HG02885 (cell line): ENCODE measurements around the gene PLAC1.

Source experiments
- ATAC-seq: cut with Tn5 transposase; IDR thresholded peaks from one replicate; pipeline ENCODE4 v1.9.1; 2021; ENCODE audit warnings: mild to moderate bottlenecking; ENCODE audit not compliant: unreplicated experiment, poor library complexity

PLAC1 gene

DNA sequence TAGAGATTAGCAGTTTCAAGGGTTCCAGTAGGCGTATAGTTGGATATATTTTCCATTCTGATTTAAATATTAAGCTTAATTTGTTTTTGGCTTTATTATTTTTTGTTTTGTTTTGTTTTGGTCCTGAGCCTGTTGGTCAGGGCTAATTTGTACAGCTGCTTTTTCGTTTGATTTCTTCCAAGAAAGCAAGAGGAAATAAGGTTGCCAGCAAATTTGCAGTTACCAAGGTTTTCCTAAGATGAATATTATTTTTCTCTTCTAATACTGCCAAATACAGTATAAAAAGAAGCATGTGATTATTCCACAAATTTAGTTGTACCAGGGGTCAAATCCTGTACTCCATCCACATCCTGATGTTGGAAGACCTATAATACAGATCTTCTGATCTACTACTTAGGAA lies 24.9 kb downstream of the PLAC1 start:
- no peak for ATAC-seq

DNA sequence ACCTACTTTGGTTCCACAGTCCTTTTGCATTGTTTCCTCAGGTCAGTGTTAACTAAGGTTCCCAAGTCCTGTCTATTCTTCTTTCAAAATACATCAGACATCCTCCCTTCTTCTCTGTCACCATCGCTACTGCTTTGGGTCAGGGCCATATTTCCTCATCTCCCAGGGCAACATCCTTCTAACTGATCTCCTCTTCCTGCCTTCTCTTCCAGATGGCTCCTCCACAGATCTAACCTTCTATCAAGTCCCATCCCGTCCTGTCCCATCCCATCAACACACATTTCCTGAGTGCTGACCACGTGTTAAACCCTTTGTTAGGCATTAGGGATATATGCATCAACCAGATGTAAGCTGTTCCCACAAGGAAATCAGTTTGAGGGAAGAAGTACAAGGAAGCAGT lies 25.9 kb downstream of the PLAC1 start:
- no peak for ATAC-seq

DNA sequence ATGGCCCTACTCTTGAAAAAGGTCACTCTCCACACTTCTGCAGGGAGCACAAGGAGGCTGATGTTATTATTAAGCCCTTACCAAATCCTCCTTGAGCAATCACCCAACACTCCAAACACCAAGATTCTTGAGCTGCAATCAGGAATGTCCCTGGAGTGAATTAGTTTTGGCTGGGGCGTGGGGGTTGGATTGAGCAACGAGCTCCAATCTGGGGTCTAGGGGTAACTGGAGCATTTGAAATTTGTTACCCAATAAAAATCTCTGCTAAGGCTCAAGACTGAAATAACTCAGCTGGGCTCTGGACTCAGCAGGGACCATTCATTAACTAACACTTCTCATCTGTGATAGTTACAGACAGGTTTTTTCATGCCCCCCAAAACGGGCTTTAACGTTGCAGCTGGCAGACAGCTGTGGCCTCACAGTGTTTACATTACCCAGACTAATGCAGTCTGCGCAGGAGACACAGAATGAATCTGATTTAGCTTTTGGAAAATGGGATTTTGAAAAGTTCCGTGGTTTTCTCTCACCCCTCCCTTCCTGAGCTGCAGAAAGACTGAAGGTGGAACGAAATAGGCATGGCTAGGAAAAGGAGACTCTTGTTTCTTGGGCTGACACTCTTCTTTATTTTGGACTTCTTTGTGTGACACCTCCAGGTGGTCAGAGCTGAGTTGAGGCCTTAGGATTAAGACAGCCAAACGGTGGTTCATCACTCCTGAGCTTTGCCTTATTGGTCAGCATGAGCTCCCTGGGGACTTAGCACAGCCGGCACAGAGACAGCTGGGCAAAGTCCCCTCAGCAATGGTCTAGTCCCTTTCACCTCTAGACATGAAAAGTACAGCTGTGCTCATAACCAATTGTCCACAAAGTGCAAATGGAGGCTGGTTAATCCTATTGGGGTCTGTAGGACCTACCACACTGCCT lies 26.6 kb downstream of the PLAC1 start:
- no peak for ATAC-seq

DNA sequence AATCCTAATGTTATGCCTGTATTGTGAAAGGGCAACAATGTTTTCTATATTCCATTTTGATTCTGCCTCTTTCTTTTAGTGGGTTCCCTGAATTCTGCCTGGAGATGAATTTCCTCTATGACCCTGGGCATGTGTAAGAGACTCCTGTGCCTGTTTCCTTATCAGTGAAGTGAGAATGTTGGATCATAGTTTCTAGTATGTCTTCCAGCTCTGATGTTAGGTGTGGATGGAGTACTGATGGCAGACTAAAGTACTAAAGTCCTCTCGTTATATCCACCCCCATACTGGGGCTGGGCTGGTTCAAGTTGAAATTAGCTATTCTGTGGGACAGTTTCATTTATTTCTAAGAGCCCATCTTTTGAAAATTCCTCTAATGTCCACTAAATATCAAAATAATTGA lies 29.6 kb downstream of the PLAC1 start:
- no peak for ATAC-seq

DNA sequence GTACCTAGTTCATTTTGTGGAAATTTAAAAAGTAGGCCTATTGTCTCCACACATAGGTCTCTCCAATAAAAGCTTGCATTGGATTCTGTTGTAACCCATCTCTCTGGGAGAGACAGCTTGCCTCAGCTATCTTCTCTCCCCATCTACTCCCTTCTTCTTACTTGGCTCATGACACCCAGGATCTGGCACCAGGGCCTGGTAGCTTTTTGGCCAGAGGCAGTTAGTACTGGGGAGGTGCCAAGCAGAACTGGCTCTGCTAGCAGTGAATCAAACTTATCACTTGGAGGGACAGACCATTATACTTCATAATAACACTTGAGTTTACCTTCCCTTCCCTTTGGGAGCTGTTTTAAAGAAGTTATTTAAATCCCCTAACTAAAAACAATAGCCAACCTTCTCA lies 31.8 kb downstream of the PLAC1 start:
- no peak for ATAC-seq

DNA sequence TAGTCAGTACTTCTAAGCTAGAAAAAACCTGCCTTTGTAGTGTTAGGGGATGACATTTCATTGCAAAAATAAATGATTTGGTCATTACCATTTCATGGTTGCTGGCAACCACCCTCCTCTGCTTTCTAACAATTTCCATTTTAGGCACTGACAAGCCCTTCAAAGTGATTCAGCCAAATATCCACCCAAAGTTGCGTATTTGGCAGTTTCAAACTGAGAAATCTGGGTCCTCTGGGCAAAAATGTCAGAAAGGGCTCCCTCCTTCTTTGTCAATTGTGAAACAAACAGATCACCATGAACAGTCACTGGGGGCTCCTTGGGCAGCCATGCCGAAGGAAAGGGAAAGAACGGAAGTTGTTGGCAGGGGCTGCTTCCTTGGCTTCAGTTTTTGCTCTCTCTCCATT lies 33.0 kb downstream of the PLAC1 start:
- no peak for ATAC-seq

DNA sequence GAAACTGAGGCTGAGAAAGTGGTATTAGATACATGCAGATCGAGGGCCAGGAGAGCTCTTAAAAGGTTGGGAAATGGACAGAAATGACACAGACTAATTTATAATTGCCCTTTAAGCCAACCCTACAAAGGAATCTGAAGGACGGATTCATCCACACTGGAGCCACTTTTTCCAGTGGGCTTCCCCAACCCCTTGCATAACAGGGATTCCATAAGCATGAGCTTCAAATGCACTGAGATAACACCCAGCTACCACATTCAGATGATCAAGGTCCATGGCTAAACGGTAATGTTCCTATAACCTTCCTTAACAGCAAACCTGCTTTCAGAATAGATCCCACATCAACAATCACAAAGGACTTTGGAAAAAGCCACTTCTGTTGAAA lies 34.2 kb downstream of the PLAC1 start:
- no peak for ATAC-seq

DNA sequence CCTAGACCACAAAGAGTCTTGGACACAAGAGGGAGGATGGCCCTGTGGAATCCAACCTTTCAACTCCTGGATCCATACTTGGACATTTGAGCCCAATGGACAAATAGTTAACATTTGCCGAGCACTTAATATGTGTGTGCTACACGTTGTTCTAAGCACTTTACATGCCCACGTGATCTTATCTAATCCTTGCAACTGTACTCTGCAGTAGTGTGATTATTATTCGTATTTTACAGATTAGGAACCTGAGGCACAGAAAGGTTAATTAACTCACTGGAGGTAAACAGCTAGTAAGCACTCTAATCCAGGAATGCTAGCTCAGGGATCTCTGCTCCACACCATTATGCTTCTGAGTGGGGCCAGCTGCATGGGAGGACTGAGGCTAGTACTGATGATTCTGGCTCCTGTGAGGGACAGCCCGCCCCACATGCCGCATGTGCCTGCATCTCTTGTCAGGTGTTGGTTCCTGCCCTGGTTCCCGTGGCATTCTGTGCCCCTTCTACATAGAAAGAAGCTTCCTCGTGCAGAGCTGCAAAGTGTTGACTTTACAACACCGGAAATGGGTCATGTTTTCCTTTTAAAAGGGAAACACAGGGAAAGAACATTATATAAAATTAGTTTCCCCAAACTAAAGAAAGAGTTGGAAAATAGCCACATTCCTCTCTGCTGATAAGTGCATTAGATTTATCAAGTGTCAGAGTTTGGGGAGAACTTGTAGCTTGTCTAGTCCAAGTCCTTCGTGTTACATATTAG lies 34.8 kb downstream of the PLAC1 start:
- no peak for ATAC-seq

DNA sequence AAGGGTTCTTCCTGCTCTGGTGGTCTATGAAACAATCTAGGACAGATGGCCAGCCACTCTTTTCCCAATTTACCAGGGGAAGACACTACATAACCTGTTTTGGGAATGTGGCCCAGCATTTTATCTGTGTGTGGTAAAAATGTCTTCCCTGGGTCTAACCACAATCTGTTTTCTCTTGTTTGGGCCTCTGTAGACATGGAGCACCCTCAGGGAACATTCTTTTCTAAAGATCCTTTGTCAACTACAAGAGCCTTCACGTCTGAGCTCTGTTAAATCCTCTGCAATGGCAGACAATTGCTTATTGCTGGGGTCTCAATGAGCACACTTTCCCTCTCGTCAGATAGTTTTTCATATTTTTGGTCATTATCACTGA lies 35.5 kb downstream of the PLAC1 start:
- ATAC-seq: no peak

DNA sequence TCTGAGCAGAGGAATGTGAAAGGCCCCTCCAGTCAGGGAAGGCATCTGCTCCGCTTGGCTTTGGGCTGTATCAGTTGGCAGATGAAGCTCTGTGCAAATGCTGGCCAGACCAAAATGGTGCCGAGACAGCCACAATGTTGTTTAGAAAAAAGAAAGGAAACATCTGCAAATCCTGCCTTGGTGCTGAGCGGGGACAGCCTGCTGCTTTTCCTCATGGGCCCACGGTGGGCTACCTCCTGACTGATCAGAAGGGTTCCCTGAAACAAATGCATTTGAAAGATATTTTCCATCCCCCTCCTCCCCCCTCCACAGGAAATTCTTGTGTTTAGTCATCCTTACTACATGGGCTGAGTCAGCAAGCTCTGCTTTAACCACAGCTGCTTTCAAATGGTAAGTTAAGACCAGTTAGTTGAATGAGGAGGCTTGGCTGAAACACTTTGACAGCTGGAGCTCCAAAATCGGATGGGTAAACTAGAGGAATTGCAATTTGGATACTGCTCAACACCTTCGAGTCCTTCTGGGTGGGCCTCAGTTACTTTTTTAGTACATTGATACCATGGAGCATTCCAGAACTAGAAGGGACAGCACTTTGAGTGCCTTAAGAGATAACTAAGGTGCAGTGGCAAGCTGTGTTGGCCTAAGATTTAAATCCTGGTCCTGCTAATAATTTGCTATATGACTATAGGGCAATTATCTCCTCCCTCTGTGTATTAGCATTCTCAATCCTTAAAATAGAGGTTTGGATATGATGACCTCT lies 36.0 kb downstream of the PLAC1 start:
- ATAC-seq: peak; percentile 94

DNA sequence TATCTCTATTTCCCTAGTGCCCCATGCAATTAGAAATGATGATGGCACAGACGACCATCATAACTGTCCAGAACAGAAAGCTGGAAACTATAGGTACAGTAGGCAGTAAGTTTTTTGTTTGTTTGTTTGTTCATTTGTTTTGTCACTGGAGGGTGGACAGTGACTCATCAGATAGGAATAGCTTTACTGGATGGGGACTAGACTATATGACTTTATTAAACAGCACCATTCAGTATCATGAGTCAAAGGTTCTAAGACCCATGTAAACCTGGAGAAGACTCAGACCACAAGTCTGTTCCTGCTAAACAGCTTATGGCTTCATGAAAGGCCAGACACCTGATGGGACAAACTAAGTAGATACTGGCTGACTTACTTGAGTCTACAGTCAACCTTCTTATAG lies 38.4 kb downstream of the PLAC1 start:
- ATAC-seq: no peak

DNA sequence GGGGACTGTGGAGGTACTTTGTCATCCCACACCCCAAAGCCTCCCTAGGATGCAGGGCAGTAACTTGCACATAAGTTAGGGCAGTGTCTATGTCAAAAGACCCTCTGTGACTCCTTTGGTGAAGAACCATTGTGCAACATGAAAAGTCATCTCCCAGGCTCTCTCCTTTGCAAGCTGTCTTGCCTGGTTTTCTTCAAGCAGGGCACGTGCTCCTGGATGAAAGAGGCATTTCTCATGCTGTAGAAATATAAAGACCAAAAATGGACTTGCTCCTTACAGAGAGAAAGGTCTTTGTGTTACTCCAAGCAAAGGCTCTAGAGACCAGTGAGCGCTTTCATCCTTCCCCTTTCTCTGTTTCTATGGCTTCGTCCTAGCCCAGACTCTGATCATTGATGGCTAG lies 44.9 kb downstream of the PLAC1 start:
- ATAC-seq: no peak

DNA sequence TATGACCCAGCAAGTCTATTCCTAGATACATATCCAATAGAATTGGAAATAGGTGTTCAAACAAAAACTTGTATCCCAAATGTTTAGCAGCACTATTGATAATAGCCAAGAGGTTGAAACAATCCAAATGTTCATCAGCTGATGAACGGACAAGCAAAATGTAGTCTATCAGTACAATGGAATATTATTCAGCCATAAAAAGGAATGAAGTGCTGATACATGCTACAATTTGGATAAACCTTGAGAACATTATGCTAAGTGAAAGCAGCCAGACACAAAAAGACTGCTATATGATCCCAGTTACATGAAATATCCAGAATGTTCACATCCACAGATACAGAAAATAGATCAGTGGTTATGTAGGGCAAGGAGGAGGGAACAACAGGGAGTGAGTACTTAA lies 50.1 kb downstream of the PLAC1 start:
- ATAC-seq: no peak

DNA sequence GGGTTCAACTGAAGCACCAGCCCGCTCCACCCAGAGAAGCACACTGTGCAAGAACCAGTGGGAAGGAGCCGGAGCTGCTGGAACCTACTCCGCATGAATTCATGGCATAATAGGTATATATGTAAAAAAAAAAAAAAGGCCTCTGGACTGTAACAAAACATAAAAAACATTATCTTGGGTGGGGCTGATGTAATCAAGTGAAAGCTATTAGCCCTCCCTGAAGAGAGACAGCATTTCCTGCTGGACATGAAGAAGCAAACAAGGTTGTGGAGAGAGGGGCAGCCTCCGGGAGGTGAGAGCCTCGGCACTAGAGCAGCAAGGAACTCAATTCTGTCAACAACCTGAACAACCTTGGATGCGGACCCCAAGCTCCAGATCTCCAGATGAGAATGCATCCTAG lies 50.7 kb downstream of the PLAC1 start:
- ATAC-seq: no peak

DNA sequence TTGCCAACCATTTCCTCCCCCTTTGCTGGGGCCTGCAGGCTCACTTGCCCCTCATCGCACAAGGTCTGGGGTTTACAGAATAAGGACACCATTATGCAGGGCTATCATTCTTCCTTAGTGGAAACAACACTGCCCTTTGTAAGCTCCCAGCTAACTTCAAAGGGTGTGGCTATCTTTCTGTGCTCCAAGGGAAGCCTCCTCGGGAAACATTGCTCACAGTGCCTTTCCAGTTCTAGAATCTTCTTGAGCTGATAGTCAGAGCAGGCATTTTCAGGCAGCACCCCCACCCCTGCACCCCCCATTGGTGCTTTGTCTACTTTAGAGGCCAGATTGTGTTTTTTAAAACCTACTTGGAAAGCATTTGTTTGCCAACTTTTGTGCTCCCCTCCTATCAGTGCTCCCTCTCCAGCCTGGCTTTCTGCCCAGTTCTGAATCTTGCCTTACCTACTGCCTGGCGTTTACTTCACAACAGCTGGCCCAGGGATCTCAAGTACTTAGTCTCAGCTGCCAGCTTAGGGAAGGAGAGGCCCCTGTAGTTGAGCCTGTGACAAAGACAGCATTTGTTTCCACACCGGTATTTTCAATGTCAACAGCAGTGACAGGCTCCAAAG lies 53.5 kb downstream of the PLAC1 start:
- no peak for ATAC-seq

DNA sequence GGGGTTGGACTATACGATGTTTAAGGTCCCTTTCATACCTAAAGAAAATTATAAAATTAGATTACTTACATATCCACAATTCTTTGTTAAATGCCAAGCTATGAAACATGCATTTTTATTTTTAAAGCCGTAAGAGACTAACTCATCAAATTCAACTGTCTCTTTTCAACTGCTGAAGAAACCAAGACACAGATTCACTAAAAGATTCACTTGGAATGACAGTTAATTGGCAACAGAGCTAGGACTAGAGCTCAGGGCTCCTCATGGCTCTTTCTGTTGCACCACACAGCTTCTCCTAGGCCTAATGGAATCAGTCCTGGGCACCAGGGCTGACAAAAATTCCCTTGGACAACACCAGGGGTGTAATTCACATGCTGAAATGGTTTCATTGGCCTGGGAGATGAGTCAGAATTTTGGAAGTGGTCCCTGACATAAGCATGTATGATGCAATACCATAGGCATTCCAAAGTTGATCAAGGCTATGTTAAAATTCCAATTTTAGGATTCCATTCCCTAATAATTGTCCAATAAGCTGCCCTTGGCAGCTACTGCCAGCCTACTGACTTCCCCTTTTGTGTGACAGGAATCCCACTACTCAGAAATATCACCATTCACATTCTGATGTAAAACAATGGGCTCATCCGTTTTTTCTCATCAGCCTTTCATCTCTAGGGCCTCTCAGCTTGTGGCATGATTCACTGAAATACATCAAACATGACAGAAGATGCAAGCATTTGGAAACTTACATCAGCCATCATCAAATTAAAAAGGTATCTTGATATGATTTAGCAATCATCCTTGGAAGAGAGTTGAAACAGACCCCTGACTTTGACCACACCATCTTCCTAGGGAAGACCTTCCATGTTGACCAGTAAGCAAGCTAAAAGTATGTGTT lies 54.2 kb downstream of the PLAC1 start:
- ATAC-seq: no peak

DNA sequence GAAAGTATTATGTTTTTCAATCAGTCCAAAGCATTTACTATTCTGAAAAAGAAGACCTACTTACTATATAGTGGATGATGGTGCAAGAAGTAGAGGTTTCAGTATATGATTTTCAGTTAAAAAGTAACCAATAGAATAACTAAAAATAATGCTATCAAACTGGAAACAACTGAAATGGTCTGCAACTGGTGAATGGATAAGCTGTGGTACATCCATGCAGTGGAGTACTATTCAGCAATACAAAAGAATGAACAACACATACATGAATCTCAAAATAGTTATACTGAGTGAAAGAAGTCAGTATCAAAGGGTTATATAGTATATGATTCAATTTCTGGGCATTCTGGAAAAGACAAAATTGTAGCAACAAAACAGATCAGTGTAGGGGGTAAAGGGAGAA lies 55.9 kb downstream of the PLAC1 start:
- no peak for ATAC-seq

DNA sequence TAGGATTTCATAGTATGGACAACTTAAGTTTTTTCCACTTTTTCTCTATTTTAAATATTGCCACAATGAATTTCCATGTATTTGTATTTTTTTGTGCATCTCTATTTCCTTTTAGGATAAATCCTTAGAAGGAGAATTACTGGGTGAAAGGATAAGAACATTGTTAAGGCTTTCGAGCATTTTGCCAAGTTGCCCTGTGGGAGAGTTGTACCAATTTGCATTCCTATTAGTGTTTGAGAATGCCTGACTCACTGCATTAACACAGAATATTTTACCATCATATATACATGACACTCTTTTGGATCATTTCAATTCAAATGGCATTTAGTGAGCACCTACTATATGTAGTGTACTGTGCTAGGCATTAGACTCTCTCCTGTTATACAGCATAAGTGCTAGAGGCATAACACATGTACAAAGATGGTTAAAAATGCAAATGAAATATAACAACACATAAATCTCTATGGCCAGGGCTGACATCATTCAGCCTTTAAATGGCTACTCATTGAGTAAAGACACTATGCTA lies 57.0 kb downstream of the PLAC1 start:
- ATAC-seq: no peak

DNA sequence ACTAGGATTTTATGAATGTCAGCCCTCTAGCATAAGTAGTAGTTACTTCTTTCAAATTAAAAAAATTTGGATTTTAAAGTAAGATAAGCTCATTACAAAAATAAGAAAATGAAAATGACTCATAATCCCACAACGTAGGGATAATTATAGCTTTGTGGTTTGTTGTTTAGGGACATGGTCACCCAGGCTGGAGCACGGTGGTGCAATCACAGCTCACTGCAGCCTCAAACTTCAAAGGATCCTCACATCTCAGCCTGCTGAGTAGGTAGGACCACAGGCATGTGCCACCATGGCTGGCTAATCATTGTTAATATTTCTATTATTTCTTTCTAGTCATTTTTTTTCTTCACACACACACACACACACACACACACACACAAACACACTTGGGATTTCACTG lies 57.6 kb downstream of the PLAC1 start:
- no peak for ATAC-seq
